Fibroblast of mammary gland (primary cell): ENCODE measurements around the gene TPRA1.

Source experiments
- DNase-seq: peaks from one replicate; pipeline ENCODE4 v3.0.0-alpha.2; 2010; ENCODE audit warnings: low read depth
- H3K4me3 ChIP-seq: 2 replicates; pipeline ENCODE4 v1.5.1; 2011; ENCODE audit warnings: low read depth, mild to moderate bottlenecking, low read length, moderate library complexity; ENCODE audit not compliant: control insufficient read depth
- CTCF ChIP-seq: conservative IDR thresholded peaks from 2 replicates; pipeline ENCODE4 v1.5.1; 2011; ENCODE audit warnings: low read depth, low read length, inconsistent platforms; ENCODE audit not compliant: control insufficient read depth, insufficient read depth

The TPRA1 gene

GRCh38 chr3:127566833-127567232 is 23.7 kb downstream of the TPRA1 start:
- DNase-seq = no peak
- TF ChIP-seq CTCF = no peak
- H3K4me3 ChIP-seq = no peak overlapping the region

- H3K4me3 ChIP-seq = no peak overlapping the region
- DNase-seq = no peak
- TF ChIP-seq CTCF = no peak
These were observed 24.8 kb downstream of the TPRA1 start for GRCh38 chr3:127565711-127566110.

GRCh38 chr3:127560051-127560787 is 30.3 kb downstream of the TPRA1 start:
- no peak for DNase-seq
- no peak overlapping the region for H3K4me3 ChIP-seq
- no peak for TF ChIP-seq CTCF

GRCh38 chr3:127556565-127556964 is 34.0 kb downstream of the TPRA1 start:
- no peak overlapping the region for H3K4me3 ChIP-seq
- TF ChIP-seq CTCF = no peak
- DNase-seq = no peak

- no peak overlapping the region for H3K4me3 ChIP-seq
- DNase-seq = no peak
- no peak for TF ChIP-seq CTCF
These were observed 35.4 kb downstream of the TPRA1 start for GRCh38 chr3:127555108-127555507.

GRCh38 chr3:127552038-127552437 is 38.5 kb downstream of the TPRA1 start:
- DNase-seq = no peak
- no peak for TF ChIP-seq CTCF
- no peak overlapping the region for H3K4me3 ChIP-seq
